Measurements from ENCODE around the gene QTRT2. TPM values are rescaled to one million over a fixed set of nuclear protein-coding genes. Genes with fewer than 3 reads are reported as not detected.

Gene QTRT2
- total RNA-seq, 1 experiment from 2014 or later: 47.7 TPM

DNA sequence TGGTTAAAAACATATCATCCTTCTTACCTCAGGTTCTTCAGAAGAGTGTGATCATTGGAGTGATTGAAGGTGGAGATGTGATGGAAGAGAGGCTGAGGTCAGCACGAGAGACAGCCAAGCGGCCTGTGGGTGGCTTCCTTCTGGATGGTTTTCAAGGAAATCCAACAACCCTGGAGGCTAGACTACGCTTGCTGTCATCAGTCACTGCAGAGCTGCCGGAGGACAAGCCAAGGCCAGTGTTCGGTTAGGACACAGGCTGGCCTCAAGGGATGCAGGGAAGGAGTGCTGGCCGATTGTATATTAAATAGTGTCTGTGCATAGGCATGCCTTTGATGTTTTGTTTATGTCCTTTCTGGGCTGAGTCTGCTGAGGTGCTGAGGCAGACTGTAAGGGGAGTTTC is 20.2 kb downstream of the QTRT2 start:
- no peak overlapping the region for H3K9ac ChIP-seq (ENCODE audit: low read length)
- RAD21 ChIA-PET (ENCODE audit: low non-redundant PET in 1 of 2, low total read pairs in 2 of 2, uncharacterized antibody in 2 of 2, unreplicated experiment in 2 of 2): no interaction called here
- H3K4me1 ChIP-seq (ENCODE audit: control insufficient read depth in 1 of 2, insufficient read depth in 2 of 2, low read length in 2 of 2): no peaks in the 10 kb centered on the region
- CTCF ChIA-PET: no interaction called here
- BruUV-seq (replicated peaks): no TSS peak
- H4K20me1 ChIP-seq (ENCODE audit: insufficient read depth): peaks cover 7% of the 10 kb centered on the region; the same call in 1 of the 2 replicates
- H2AFZ ChIP-seq (ENCODE audit: low read depth, low read length, poor library complexity, severe bottlenecking): no peak overlapping the region
- H3K79me2 ChIP-seq (ENCODE audit: insufficient read depth, low read length): peaks cover 34% of the 10 kb centered on the region
- TF ChIP-seq EGR1 (IDR thresholded peaks at IDR 0.05; ENCODE audit: low read depth) (no peak), RAD21 (IDR thresholded peaks at IDR 0.05; ENCODE audit: low read depth) (no peak), CBX3 (IDR thresholded peaks at IDR 0.05; ENCODE audit: low read depth) (no peak), ELF1 (IDR thresholded peaks at IDR 0.05; ENCODE audit: borderline replicate concordance, low read depth) (no peak), ZFX (IDR thresholded peaks at IDR 0.05) (no peak), JUND (IDR thresholded peaks at IDR 0.05) (no peak), SRF (IDR thresholded peaks at IDR 0.05; ENCODE audit: low read depth) (no peak), EZH2 (IDR thresholded peaks at IDR 0.05) (no peak), POLR2A (IDR thresholded peaks at IDR 0.05; ENCODE audit: borderline replicate concordance, extremely low read depth, insufficient read depth, insufficient read length) (no peak), CEBPB (IDR thresholded peaks at IDR 0.05; ENCODE audit: low read depth) (no peak), SP1 (IDR thresholded peaks at IDR 0.05; ENCODE audit: low read depth) (no peak)
- TF ChIP-seq, protein P1, sequence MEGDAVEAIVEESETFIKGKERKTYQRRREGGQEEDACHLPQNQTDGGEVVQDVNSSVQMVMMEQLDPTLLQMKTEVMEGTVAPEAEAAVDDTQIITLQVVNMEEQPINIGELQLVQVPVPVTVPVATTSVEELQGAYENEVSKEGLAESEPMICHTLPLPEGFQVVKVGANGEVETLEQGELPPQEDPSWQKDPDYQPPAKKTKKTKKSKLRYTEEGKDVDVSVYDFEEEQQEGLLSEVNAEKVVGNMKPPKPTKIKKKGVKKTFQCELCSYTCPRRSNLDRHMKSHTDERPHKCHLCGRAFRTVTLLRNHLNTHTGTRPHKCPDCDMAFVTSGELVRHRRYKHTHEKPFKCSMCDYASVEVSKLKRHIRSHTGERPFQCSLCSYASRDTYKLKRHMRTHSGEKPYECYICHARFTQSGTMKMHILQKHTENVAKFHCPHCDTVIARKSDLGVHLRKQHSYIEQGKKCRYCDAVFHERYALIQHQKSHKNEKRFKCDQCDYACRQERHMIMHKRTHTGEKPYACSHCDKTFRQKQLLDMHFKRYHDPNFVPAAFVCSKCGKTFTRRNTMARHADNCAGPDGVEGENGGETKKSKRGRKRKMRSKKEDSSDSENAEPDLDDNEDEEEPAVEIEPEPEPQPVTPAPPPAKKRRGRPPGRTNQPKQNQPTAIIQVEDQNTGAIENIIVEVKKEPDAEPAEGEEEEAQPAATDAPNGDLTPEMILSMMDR (IDR thresholded peaks at IDR 0.05 in 2 of 3, conservative IDR thresholded peaks at IDR 0.05 in 1 of 3; ENCODE audit: borderline replicate concordance in 1 of 3, insufficient read depth in 1 of 3, low read depth in 2 of 3, low read length in 2 of 3): no peak
- TF ChIP-seq, protein P2, sequence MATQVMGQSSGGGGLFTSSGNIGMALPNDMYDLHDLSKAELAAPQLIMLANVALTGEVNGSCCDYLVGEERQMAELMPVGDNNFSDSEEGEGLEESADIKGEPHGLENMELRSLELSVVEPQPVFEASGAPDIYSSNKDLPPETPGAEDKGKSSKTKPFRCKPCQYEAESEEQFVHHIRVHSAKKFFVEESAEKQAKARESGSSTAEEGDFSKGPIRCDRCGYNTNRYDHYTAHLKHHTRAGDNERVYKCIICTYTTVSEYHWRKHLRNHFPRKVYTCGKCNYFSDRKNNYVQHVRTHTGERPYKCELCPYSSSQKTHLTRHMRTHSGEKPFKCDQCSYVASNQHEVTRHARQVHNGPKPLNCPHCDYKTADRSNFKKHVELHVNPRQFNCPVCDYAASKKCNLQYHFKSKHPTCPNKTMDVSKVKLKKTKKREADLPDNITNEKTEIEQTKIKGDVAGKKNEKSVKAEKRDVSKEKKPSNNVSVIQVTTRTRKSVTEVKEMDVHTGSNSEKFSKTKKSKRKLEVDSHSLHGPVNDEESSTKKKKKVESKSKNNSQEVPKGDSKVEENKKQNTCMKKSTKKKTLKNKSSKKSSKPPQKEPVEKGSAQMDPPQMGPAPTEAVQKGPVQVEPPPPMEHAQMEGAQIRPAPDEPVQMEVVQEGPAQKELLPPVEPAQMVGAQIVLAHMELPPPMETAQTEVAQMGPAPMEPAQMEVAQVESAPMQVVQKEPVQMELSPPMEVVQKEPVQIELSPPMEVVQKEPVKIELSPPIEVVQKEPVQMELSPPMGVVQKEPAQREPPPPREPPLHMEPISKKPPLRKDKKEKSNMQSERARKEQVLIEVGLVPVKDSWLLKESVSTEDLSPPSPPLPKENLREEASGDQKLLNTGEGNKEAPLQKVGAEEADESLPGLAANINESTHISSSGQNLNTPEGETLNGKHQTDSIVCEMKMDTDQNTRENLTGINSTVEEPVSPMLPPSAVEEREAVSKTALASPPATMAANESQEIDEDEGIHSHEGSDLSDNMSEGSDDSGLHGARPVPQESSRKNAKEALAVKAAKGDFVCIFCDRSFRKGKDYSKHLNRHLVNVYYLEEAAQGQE (IDR thresholded peaks at IDR 0.05; ENCODE audit: low read depth): no peak
- TF ChIP-seq, protein P3, sequence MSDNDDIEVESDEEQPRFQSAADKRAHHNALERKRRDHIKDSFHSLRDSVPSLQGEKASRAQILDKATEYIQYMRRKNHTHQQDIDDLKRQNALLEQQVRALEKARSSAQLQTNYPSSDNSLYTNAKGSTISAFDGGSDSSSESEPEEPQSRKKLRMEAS (IDR thresholded peaks at IDR 0.05): no peak
- H3K4me2 ChIP-seq (ENCODE audit: low read length): no peak overlapping the region
- no peaks in the 10 kb centered on the region for H3K27me3 ChIP-seq (ENCODE audit: insufficient read depth, low read length)
- DNase-seq (ENCODE audit: low read depth, low spot score): no peak
- no peaks in the 10 kb centered on the region for H3K9me2 ChIP-seq (ENCODE audit: insufficient read depth)
- no peak for ATAC-seq
- H3K4me3 ChIP-seq (replicated peaks in 1 of 2; ENCODE audit: low read depth in 1 of 2, low read length in 2 of 2): no peak overlapping the region
- H3K36me3 ChIP-seq (ENCODE audit: control insufficient read depth in 1 of 2, insufficient read depth in 2 of 2, low read length in 2 of 2): peaks cover 49 to 66% of the 10 kb centered on the region in 2 experiments
- POLR2A ChIA-PET: no interaction called here
- intact Hi-C loops (cut with micrococcal nuclease): no loop called here
- H3K27ac ChIP-seq (ENCODE audit: low read depth, low read length): no peak overlapping the region
- no peaks in the 10 kb centered on the region for H3K9me3 ChIP-seq (ENCODE audit: control insufficient read depth in 1 of 2, insufficient read depth in 1 of 2, low read depth in 1 of 2, low read length in 2 of 2)
